Thoracic aorta (tissue), 2 donors: Measurements from ENCODE around the gene PALMD. TPM values are rescaled to one million over a fixed set of nuclear protein-coding genes. Genes with fewer than 3 reads are reported as not detected.

ENCODE experiments used
- ATAC-seq: fragments of 150-250 bp; one replicate; pipeline ENCODE4 v1.8.0; 2017; ENCODE audit warnings: low read depth; ENCODE audit not compliant: insufficient number of reproducible peaks, low FRiP score
- DNase-seq: peaks from one replicate; pipeline ENCODE4 v3.0.0-alpha.2; 2020; ENCODE audit warnings: low spot score
- H3K27ac ChIP-seq, 2 donors: fragments of 200-600 bp; sonication (generic); 1 replicate in 1 of 2; 2 replicates in 1 of 2; pipeline ENCODE4 v1.5.1; 2016; ENCODE audit warnings: mild to moderate bottlenecking in 2 of 2, moderate library complexity in 2 of 2
- H3K27me3 ChIP-seq: fragments of 200-600 bp; sonication (generic); replicated peaks from 2 replicates; pipeline ENCODE4 v1.6.0; 2016; ENCODE audit warnings: mild to moderate bottlenecking; ENCODE audit not compliant: insufficient read depth
- H3K36me3 ChIP-seq: fragments of 200-600 bp; sonication (generic); one replicate; pipeline ENCODE4 v1.5.1; 2016
- H3K4me1 ChIP-seq, 2 donors: fragments of 200-600 bp; sonication (generic); 1 replicate in 1 of 2; 2 replicates in 1 of 2; pipeline versions ENCODE4 v1.5.1 to v1.6.0; 2016; ENCODE audit warnings: low read depth in 2 of 2, mild to moderate bottlenecking in 1 of 2; ENCODE audit not compliant: control insufficient read depth in 1 of 2
- H3K4me3 ChIP-seq: fragments of 200-600 bp; sonication (generic); 2 replicates; pipeline ENCODE4 v1.5.1; 2016; ENCODE audit warnings: mild to moderate bottlenecking
- H3K9me3 ChIP-seq: fragments of 200-600 bp; sonication (generic); 2 replicates; pipeline ENCODE4 v1.5.1; 2016
- total RNA-seq, 2 donors: library from RNA; depleted of rRNA; stranded (reverse); fragments of >200 nt; gene quantifications; one replicate each; pipeline versions ENCODE4 v1.1.0 to v1.2.3, GENCODE V29; 2016
- TF ChIP-seq, protein P1 (sequence below): fragments of 200-600 bp; sonication (generic); IDR thresholded peaks from one replicate; pipeline ENCODE4 v1.5.1; 2019; ENCODE audit warnings: antibody characterized with exemption

The PALMD gene
- total RNA-seq, 2 donors from 2014 or later: 23.3 to 24.1 TPM

GRCh38 chr1:99710994-99711393 is 65.1 kb downstream of the PALMD start:
- Histone ChIP-seq H3K36me3 (peaks cover 4% of the 10 kb centered on the region), H3K27me3 (no peaks in the 10 kb centered on the region), H3K27ac (no peak overlapping the region), H3K9me3 (no peaks in the 10 kb centered on the region), H3K4me1 (no peaks in the 10 kb centered on the region), H3K4me3 (no peak overlapping the region)
- TF ChIP-seq, protein P1, sequence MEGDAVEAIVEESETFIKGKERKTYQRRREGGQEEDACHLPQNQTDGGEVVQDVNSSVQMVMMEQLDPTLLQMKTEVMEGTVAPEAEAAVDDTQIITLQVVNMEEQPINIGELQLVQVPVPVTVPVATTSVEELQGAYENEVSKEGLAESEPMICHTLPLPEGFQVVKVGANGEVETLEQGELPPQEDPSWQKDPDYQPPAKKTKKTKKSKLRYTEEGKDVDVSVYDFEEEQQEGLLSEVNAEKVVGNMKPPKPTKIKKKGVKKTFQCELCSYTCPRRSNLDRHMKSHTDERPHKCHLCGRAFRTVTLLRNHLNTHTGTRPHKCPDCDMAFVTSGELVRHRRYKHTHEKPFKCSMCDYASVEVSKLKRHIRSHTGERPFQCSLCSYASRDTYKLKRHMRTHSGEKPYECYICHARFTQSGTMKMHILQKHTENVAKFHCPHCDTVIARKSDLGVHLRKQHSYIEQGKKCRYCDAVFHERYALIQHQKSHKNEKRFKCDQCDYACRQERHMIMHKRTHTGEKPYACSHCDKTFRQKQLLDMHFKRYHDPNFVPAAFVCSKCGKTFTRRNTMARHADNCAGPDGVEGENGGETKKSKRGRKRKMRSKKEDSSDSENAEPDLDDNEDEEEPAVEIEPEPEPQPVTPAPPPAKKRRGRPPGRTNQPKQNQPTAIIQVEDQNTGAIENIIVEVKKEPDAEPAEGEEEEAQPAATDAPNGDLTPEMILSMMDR: no peak
- no peak for ATAC-seq
- no peak for DNase-seq

GRCh38 chr1:99713006-99713405 is 67.1 kb downstream of the PALMD start:
- H3K27ac ChIP-seq: no peak overlapping the region
- H3K9me3 ChIP-seq: no peaks in the 10 kb centered on the region
- H3K36me3 ChIP-seq: peaks cover 4% of the 10 kb centered on the region
- no peaks in the 10 kb centered on the region for H3K27me3 ChIP-seq
- no peak for DNase-seq
- H3K4me3 ChIP-seq: no peak overlapping the region
- no peak for ATAC-seq
- H3K4me1 ChIP-seq: no peaks in the 10 kb centered on the region
- TF ChIP-seq, protein P1: no peak

DNA sequence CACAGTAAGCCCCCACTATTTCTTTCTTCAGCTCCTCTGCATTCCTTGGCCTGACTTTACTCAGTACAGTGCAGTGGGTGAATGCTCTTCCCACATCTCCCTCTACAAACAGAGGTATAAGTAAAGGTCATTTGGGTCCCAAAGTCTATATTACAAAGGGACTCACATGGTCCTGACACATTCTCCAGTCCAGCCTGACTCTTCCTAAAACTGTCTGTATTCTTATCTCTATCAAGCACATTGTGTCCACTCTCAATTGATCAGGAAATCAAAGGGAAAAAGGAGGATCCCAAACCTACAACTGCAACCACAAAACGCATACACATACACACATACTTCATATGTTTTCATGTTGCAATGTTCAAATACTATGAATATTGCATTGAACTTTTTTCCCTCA is 71.1 kb downstream of the PALMD start:
- no peak for ATAC-seq
- Histone ChIP-seq H3K36me3 (peaks cover 4% of the 10 kb centered on the region), H3K27ac (no peak overlapping the region), H3K4me3 (no peak overlapping the region), H3K4me1 (no peaks in the 10 kb centered on the region), H3K9me3 (no peaks in the 10 kb centered on the region), H3K27me3 (no peaks in the 10 kb centered on the region)
- TF ChIP-seq, protein P1: no peak
- DNase-seq: no peak

DNA sequence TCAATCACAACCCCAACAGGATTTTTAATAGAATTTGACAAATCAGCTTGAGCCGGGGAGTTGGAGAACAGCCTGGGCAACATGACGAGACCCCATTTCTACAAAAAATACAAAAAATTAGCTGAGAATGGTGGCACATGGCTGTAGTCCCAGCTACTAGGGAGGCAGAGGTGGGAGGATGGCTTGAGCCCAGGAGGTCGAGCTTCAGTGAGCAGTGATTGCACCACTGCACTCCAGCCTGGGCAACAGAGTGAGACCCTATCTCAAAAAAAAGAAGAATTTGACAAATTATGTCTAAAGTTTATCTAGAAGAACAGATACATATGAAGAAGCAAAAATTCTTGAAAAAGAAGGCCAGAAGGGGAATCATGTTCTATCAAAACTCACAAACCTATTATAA is 77.3 kb downstream of the PALMD start:
- H3K4me3 ChIP-seq: no peak overlapping the region
- no peaks in the 10 kb centered on the region for H3K9me3 ChIP-seq
- H3K27ac ChIP-seq: no peak overlapping the region
- DNase-seq (no peak), ATAC-seq (no peak)
- H3K36me3 ChIP-seq: peaks cover 5% of the 10 kb centered on the region
- no peaks in the 10 kb centered on the region for H3K4me1 ChIP-seq
- TF ChIP-seq, protein P1: no peak
- no peaks in the 10 kb centered on the region for H3K27me3 ChIP-seq

DNA sequence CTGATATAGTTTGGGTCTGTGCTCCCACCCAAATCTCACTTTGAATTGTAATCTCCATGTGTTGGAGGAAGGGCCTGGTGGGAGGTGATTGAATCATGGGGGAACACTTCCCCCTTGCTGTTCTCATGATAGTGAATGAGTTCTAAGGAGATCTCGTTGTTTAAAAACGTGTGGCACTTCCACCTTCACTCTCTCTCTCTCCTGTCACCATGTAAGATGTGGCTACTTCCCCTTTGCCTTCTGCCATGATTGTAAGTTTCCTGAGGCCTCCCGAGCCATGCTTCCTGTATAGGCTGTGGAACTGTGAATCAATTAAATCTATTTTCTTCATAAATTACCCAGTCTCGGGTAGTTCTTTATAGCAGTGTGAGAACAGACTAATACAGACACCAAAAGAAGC is 80.1 kb downstream of the PALMD start:
- ATAC-seq (no peak), DNase-seq (no peak)
- Histone ChIP-seq H3K4me3 (no peak overlapping the region), H3K27ac (no peak overlapping the region), H3K4me1 (no peaks in the 10 kb centered on the region), H3K36me3 (peaks cover 5% of the 10 kb centered on the region), H3K9me3 (no peaks in the 10 kb centered on the region), H3K27me3 (no peaks in the 10 kb centered on the region)
- TF ChIP-seq, protein P1: no peak
